Hepatocyte (in vitro differentiated cells): ENCODE results near the gene DRG2. TPM values are rescaled to one million over a fixed set of nuclear protein-coding genes. Genes with fewer than 3 reads are reported as not detected.

Source experiments
- DNase-seq: peaks from one replicate; pipeline ENCODE4 v3.0.0-alpha.2; 2016; ENCODE audit warnings: low spot score
- H2AFZ ChIP-seq: fragments of 200-600 bp; sonication (generic); 2 replicates; pipeline ENCODE4 v1.6.0; 2016; ENCODE audit warnings: antibody characterized with exemption, mild to moderate bottlenecking
- H3K27ac ChIP-seq: fragments of 200-600 bp; sonication (generic); 2 replicates; pipeline ENCODE4 v1.5.1; 2016; ENCODE audit warnings: mild to moderate bottlenecking
- H3K27me3 ChIP-seq: fragments of 200-600 bp; sonication (generic); 2 replicates; pipeline ENCODE4 v1.6.1; 2016
- H3K36me3 ChIP-seq: fragments of 200-600 bp; sonication (generic); replicated peaks from 2 replicates; pipeline ENCODE4 v1.5.1; 2016; ENCODE audit warnings: low read depth; ENCODE audit not compliant: insufficient read depth
- H3K4me1 ChIP-seq: fragments of 200-600 bp; sonication (generic); 2 replicates; pipeline ENCODE4 v1.5.1; 2016; ENCODE audit warnings: mild to moderate bottlenecking, moderate library complexity; ENCODE audit not compliant: insufficient read depth
- H3K4me2 ChIP-seq: fragments of 200-600 bp; sonication (generic); 2 replicates; pipeline ENCODE4 v1.6.0; 2016
- H3K4me3 ChIP-seq: fragments of 200-600 bp; sonication (generic); 2 replicates; pipeline ENCODE4 v1.5.1; 2016; ENCODE audit warnings: mild to moderate bottlenecking
- H3K79me2 ChIP-seq: fragments of 200-600 bp; sonication (generic); 2 replicates; pipeline ENCODE4 v1.6.0; 2017; ENCODE audit warnings: mild to moderate bottlenecking
- H3K9me2 ChIP-seq: fragments of 200-600 bp; sonication (generic); replicated peaks from 2 replicates; pipeline ENCODE4 v1.6.0; 2017; ENCODE audit warnings: mild to moderate bottlenecking; ENCODE audit not compliant: insufficient read depth
- H3K9me3 ChIP-seq: fragments of 200-600 bp; sonication (generic); 2 replicates; pipeline ENCODE4 v1.5.1; 2016; ENCODE audit warnings: low read depth, mild to moderate bottlenecking
- H4K20me1 ChIP-seq: fragments of 200-600 bp; sonication (generic); 2 replicates; pipeline ENCODE4 v1.6.0; 2016; ENCODE audit warnings: mild to moderate bottlenecking; ENCODE audit not compliant: insufficient read depth, poor library complexity, severe bottlenecking
- EZH2 ChIP-seq: fragments of 200-600 bp; sonication (generic); IDR thresholded peaks from 2 replicates; pipeline ENCODE4 v1.6.1; 2016; ENCODE audit warnings: antibody characterized with exemption, mild to moderate bottlenecking, borderline replicate concordance
- EZH2phosphoT487 ChIP-seq: fragments of 200-600 bp; sonication (generic); IDR thresholded peaks from one replicate; pipeline ENCODE4 v1.6.1; 2018; ENCODE audit warnings: antibody characterized with exemption, mild to moderate bottlenecking, low read depth, moderate library complexity; ENCODE audit not compliant: unreplicated experiment, severe bottlenecking
- WGBS: methylation state at CpG from one replicate; pipeline ENCODE4 v1.1.6; 2016; ENCODE audit warnings: low lambda C conversion rate; ENCODE audit errors: missing lambda C conversion rate; 5-methylcytosine and 5-hydroxymethylcytosine counted together
- polyA plus RNA-seq: library from polyadenylated mRNA; unstranded; fragments of >200 nt; fragmentation: Nextera tagmentation; extraction: Ambion mirVana; gene quantifications from 2 replicates; pipeline ENCODE4 v1.2.1, GENCODE V29; 2016
- total RNA-seq: library from RNA; depleted of rRNA; stranded (reverse); fragments of >200 nt; gene quantifications from 2 replicates; pipeline ENCODE4 v1.2.3, GENCODE V29; 2014
- TF ChIP-seq, protein P1 (sequence below): fragments of 200-600 bp; sonication (generic); IDR thresholded peaks from 2 replicates; pipeline ENCODE4 v1.5.1; 2016; ENCODE audit warnings: antibody characterized with exemption, mild to moderate bottlenecking; ENCODE audit not compliant: poor library complexity

Gene DRG2
- total and polyA plus RNA-seq, 2 experiments from 2014 or later: 35.9 to 36.6 TPM

DNA sequence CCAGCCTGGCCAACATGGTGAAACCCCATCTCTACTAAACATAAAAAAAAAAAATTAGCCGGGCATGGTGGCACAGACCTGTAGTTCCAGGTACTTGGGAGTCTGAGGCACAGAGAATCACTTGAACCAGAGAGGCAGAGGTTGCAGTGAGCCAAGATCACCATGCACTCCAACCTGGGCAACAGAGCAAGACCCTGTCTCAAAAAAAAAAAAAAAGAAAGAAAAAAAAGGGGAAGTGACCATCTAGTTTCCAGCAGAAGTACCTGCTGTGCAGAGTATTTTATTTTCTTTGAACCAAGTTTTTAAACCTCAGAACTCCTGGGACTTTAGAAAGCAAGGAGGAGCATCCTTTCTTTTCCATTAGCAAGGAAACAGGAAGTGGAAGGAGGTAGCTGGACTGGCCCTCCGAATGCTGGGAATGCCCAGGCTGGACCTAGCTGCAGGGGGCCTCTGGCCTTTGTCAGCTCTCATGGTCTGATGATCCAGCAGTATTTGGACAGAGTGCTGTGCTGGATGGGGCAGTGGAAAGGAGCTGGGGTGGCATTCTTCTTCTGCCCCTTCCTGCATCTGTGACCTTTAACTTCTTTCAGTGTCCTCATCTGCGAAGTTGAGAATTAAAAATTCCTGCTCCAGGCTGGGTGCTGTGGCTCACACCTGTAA lies 41.9 kb upstream of the DRG2 start:
- no peaks in the 10 kb centered on the region for H3K9me2 ChIP-seq
- no peak overlapping the region for H3K4me2 ChIP-seq
- no peak overlapping the region for H3K27ac ChIP-seq
- peaks cover 2% of the 10 kb centered on the region for H3K4me1 ChIP-seq
- no peak for DNase-seq
- H3K36me3 ChIP-seq: no peaks in the 10 kb centered on the region
- whole genome bisulfite sequencing: 98% methylated on average over 3 of the region's 3 CpGs
- H3K79me2 ChIP-seq: peaks cover 26% of the 10 kb centered on the region
- no peak overlapping the region for H3K4me3 ChIP-seq
- H2AFZ ChIP-seq: no peak overlapping the region
- no peaks in the 10 kb centered on the region for H3K9me3 ChIP-seq
- TF ChIP-seq, protein P1, sequence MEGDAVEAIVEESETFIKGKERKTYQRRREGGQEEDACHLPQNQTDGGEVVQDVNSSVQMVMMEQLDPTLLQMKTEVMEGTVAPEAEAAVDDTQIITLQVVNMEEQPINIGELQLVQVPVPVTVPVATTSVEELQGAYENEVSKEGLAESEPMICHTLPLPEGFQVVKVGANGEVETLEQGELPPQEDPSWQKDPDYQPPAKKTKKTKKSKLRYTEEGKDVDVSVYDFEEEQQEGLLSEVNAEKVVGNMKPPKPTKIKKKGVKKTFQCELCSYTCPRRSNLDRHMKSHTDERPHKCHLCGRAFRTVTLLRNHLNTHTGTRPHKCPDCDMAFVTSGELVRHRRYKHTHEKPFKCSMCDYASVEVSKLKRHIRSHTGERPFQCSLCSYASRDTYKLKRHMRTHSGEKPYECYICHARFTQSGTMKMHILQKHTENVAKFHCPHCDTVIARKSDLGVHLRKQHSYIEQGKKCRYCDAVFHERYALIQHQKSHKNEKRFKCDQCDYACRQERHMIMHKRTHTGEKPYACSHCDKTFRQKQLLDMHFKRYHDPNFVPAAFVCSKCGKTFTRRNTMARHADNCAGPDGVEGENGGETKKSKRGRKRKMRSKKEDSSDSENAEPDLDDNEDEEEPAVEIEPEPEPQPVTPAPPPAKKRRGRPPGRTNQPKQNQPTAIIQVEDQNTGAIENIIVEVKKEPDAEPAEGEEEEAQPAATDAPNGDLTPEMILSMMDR: no peak
- TF ChIP-seq EZH2 (no peak), EZH2phosphoT487 (no peak)
- no peaks in the 10 kb centered on the region for H3K27me3 ChIP-seq
- H4K20me1 ChIP-seq: no peaks in the 10 kb centered on the region

DNA sequence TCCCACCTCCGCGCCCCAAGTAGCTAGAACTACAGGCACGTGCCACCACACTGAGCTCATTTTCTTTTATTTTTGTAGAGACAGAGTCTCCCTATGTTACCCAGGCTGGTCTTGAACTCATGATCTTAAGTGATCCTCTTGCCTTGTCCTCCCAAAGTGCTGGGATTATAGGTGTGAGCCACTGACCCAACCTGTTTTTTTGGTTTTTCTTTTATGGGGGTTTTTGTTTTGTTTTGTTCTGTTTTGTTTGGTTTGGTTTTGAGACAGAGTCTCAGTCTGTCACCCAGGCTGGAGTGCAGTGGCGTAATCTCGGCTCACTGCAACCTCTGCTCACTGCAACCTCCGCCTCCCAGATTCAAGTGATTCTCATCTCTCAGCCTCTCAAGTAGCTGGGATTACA lies 32.2 kb upstream of the DRG2 start:
- no peaks in the 10 kb centered on the region for H3K4me1 ChIP-seq
- no peak overlapping the region for H3K4me2 ChIP-seq
- no peaks in the 10 kb centered on the region for H3K27me3 ChIP-seq
- H4K20me1 ChIP-seq: no peaks in the 10 kb centered on the region
- H3K4me3 ChIP-seq: no peak overlapping the region
- TF ChIP-seq EZH2: no peak
- TF ChIP-seq, protein P1: no peak
- TF ChIP-seq EZH2phosphoT487: no peak
- H3K9me3 ChIP-seq: no peaks in the 10 kb centered on the region
- 98% methylated on average over 6 of the region's 6 CpGs for WGBS
- no peak for DNase-seq
- H3K27ac ChIP-seq: no peak overlapping the region
- no peaks in the 10 kb centered on the region for H3K9me2 ChIP-seq
- H2AFZ ChIP-seq: no peak overlapping the region
- H3K79me2 ChIP-seq: no peaks in the 10 kb centered on the region
- H3K36me3 ChIP-seq: no peaks in the 10 kb centered on the region

DNA sequence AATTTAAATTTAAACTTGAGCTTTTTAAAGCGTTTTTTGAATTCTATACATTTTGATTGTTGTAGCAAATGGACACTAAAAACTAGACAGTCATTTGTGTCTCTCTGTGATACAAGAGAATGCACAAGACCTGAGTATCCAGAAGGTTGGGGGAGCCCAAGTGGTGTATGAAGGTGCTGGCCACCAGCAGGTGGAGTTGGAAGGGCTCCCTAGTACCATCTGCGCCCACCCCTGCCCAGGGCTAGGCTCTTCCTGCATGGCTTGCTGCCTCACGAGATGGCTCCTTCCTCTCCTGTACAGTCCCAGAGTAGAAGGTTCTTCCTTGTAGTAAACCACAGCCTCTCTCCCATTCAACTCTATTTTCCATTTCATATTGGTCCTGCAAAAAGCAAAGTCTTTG lies 31.5 kb upstream of the DRG2 start:
- 93% methylated on average over 3 of the region's 3 CpGs for WGBS
- Histone ChIP-seq H3K4me2 (no peak overlapping the region), H2AFZ (no peak overlapping the region), H3K9me3 (no peaks in the 10 kb centered on the region), H4K20me1 (no peaks in the 10 kb centered on the region), H3K79me2 (no peaks in the 10 kb centered on the region), H3K9me2 (no peaks in the 10 kb centered on the region), H3K4me1 (no peaks in the 10 kb centered on the region), H3K27me3 (no peaks in the 10 kb centered on the region), H3K36me3 (no peaks in the 10 kb centered on the region), H3K4me3 (no peak overlapping the region), H3K27ac (no peak overlapping the region)
- DNase-seq: no peak
- TF ChIP-seq EZH2phosphoT487: no peak
- TF ChIP-seq, protein P1: no peak
- no peak for TF ChIP-seq EZH2

DNA sequence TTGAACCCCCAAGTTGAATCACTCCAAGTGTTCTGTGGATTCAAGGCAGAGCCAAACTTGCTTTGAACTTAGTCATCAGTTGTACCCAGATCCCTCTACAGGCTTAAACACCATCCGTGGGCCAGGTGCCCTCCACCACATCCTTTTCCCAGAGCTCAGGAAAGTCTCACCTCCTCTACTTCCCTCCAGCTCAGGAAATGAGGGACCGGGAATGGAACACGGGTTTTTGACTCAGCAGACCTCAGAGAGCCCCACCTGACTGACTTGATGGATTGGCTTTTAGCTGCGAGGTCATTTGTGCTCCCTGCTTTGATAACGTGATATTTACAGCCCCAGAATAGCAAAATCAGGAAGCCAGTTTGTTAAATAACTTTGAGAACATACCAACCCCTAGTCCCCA lies 28.5 kb upstream of the DRG2 start:
- Histone ChIP-seq H3K9me3 (no peaks in the 10 kb centered on the region), H3K36me3 (no peaks in the 10 kb centered on the region), H2AFZ (no peak overlapping the region), H3K4me2 (no peak overlapping the region), H3K9me2 (no peaks in the 10 kb centered on the region), H3K79me2 (no peaks in the 10 kb centered on the region), H3K4me3 (no peak overlapping the region), H4K20me1 (no peaks in the 10 kb centered on the region), H3K4me1 (no peaks in the 10 kb centered on the region), H3K27ac (no peak overlapping the region), H3K27me3 (no peaks in the 10 kb centered on the region)
- DNase-seq: no peak
- TF ChIP-seq, protein P1: no peak
- TF ChIP-seq EZH2 (no peak), EZH2phosphoT487 (no peak)
- WGBS: 96% methylated on average over 5 of the region's 5 CpGs
